Measurements from ENCODE around the gene OR52A5. TPM values are rescaled to one million over a fixed set of nuclear protein-coding genes. Genes with fewer than 3 reads are reported as not detected.

OR52A5 gene
- total RNA-seq, 4 donors from 2014 or later, result not detected

- TF ChIP-seq, protein P1, sequence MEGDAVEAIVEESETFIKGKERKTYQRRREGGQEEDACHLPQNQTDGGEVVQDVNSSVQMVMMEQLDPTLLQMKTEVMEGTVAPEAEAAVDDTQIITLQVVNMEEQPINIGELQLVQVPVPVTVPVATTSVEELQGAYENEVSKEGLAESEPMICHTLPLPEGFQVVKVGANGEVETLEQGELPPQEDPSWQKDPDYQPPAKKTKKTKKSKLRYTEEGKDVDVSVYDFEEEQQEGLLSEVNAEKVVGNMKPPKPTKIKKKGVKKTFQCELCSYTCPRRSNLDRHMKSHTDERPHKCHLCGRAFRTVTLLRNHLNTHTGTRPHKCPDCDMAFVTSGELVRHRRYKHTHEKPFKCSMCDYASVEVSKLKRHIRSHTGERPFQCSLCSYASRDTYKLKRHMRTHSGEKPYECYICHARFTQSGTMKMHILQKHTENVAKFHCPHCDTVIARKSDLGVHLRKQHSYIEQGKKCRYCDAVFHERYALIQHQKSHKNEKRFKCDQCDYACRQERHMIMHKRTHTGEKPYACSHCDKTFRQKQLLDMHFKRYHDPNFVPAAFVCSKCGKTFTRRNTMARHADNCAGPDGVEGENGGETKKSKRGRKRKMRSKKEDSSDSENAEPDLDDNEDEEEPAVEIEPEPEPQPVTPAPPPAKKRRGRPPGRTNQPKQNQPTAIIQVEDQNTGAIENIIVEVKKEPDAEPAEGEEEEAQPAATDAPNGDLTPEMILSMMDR (IDR thresholded peaks at IDR 0.05), result no peak
- TF ChIP-seq POLR2A (IDR thresholded peaks at IDR 0.05; ENCODE audit: low read depth) (no peak), EP300 (IDR thresholded peaks at IDR 0.05) (no peak), POLR2AphosphoS5 (IDR thresholded peaks at IDR 0.05) (no peak)
- no peaks in the 10 kb centered on the region for H3K4me1 ChIP-seq
- H3K36me3 ChIP-seq, result no peaks in the 10 kb centered on the region
- H3K9me3 ChIP-seq, result no peaks in the 10 kb centered on the region
- DNase-seq (ENCODE audit: extremely low spot score), result no peak
- 46% methylated on average over 1 of the region's 1 CpG for WGBS
- H3K27ac ChIP-seq (replicated peaks in 1 of 4), result no peak overlapping the region
- H3K27me3 ChIP-seq, result no peaks in the 10 kb centered on the region
- no peak overlapping the region for H3K4me3 ChIP-seq
- intact Hi-C loops (cut with DNase I), result no loop called here
Observed at GRCh38 chr11:5137014-5137413, 1.1 kb downstream of the OR52A5 start.

DNA sequence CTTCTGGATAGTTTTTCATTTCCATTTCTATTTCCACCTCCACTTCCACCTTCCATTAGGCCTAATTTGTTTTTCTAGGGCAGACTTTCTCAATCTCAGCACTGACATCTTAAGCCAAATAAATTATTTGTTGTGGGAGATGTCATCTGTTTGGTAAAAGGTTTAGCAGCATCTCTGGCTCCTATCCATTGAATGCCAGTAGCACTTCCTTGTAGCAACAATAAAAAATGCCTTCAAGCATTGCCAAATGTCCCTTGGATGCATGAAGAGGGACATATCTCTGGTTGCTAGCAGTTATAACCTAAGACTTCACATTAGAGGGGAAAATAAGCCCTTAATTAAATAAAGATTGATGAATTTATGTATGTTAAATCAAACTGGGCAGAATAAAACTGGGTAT is 1.9 kb downstream of the OR52A5 start:
- no peaks in the 10 kb centered on the region for H3K36me3 ChIP-seq
- H3K9me3 ChIP-seq, result no peaks in the 10 kb centered on the region
- H3K27me3 ChIP-seq, result no peaks in the 10 kb centered on the region
- no peaks in the 10 kb centered on the region for H3K4me1 ChIP-seq
- intact Hi-C loops (cut with DNase I), result no loop called here
- no peak overlapping the region for H3K4me3 ChIP-seq
- DNase-seq (ENCODE audit: extremely low spot score), result no peak
- no peak for TF ChIP-seq POLR2A (IDR thresholded peaks at IDR 0.05; ENCODE audit: low read depth)
- TF ChIP-seq, protein P1 (IDR thresholded peaks at IDR 0.05), result no peak
- no peak overlapping the region for H3K27ac ChIP-seq (replicated peaks in 1 of 4)

DNA sequence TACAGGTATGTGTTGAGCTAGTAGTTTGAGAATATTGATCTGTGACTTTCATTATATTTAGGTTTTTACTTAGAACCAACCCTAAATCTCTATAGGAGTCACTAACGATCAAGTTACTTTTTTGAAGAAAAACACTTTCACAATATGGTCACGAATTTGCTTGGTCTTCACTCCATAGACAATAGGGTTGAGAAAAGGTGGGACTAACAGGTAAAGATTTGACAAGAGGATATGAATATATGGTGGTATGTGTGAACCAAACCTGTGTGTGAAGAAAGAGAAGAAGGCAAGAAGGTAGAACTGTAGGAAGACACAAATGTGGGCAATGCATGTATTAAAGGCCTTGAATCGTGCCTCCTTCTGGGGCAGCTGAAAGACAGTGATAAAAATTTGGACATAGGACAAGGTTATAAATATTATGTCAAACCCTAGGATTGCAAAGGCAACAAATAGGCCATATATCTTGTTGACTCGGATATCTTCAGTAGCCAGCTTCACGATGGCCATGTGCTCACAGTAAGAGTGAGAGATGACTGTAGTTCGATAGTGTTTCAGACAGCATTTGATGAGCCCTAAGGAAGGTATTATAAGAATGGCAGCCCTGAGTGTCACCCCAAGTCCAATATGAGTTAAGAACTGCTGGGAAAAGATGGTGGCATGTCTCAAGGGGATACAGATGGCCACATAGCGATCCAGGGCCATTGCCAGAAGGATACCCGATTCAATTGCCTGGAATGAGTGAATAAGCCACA is 6.4 kb downstream of the OR52A5 start:
- no peaks in the 10 kb centered on the region for H3K9me3 ChIP-seq
- no peaks in the 10 kb centered on the region for H3K36me3 ChIP-seq
- no peak overlapping the region for H3K27ac ChIP-seq (replicated peaks in 1 of 4)
- TF ChIP-seq EP300 (IDR thresholded peaks at IDR 0.05) (no peak), POLR2AphosphoS5 (IDR thresholded peaks at IDR 0.05) (no peak), POLR2A (IDR thresholded peaks at IDR 0.05; ENCODE audit: low read depth) (no peak)
- TF ChIP-seq, protein P1 (IDR thresholded peaks at IDR 0.05), result no peak
- 88% methylated on average over 8 of the region's 8 CpGs for WGBS
- no peaks in the 10 kb centered on the region for H3K4me1 ChIP-seq
- intact Hi-C loops (cut with DNase I), result no loop called here
- DNase-seq (ENCODE audit: extremely low spot score), result no peak
- no peak overlapping the region for H3K4me3 ChIP-seq
- H3K27me3 ChIP-seq, result no peaks in the 10 kb centered on the region

DNA sequence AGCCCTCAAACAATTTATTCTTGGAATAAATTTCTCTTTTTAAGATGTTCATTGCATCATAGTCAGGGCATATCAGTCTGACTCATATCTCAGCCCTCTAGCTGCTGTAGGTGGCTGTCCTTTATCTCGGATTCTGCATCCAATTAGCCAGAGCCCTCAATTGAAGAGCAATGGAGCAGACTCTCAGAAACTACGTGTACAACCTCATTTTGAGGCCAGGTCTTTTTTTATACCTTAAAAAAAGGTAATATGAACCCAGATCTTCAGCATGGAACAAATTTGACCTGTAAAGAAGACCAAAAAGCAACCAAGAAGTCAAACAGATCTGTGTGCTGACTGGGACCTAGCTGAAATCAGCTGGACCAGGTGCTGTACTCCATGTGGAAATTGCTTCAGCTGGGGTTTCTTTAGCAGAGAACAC is 8.7 kb downstream of the OR52A5 start:
- no peaks in the 10 kb centered on the region for H3K4me1 ChIP-seq
- no peak overlapping the region for H3K4me3 ChIP-seq
- 74% methylated on average over 2 of the region's 2 CpGs for WGBS
- no peaks in the 10 kb centered on the region for H3K9me3 ChIP-seq
- no peak for DNase-seq (ENCODE audit: extremely low spot score)
- TF ChIP-seq EP300 (IDR thresholded peaks at IDR 0.05) (no peak), POLR2AphosphoS5 (IDR thresholded peaks at IDR 0.05) (no peak)
- intact Hi-C loops (cut with DNase I), result loop anchor here (10.0 kb wide), 1 partner anchor 255 kb away; the partner anchor contains the start of gene OR51M1
- H3K36me3 ChIP-seq, result no peaks in the 10 kb centered on the region
- no peaks in the 10 kb centered on the region for H3K27me3 ChIP-seq
- no peak overlapping the region for H3K27ac ChIP-seq (replicated peaks in 1 of 4)

- Histone ChIP-seq H3K4me1 (peaks cover 0 to 4% (median 0%) of the 10 kb centered on the region in 4 donors), H3K27ac (replicated peaks in 1 of 4) (no peak overlapping the region), H3K27me3 (no peaks in the 10 kb centered on the region), H3K36me3 (no peaks in the 10 kb centered on the region), H3K4me3 (no peak overlapping the region), H3K9me3 (no peaks in the 10 kb centered on the region)
- intact Hi-C loops (cut with DNase I), result loop anchor here (5.0 to 10.0 kb wide), 2 partner anchors 260 to 682 kb away; partner anchors contain the start of genes OR51M1 and OR52N2
- no peak for TF ChIP-seq POLR2A (IDR thresholded peaks at IDR 0.05; ENCODE audit: low read depth)
- TF ChIP-seq, protein P1 (IDR thresholded peaks at IDR 0.05), result no peak
- no peak for TF ChIP-seq POLR2AphosphoS5 (IDR thresholded peaks at IDR 0.05)
- TF ChIP-seq EP300 (IDR thresholded peaks at IDR 0.05), result no peak
- DNase-seq (ENCODE audit: extremely low spot score), result no peak
- 53% methylated on average over 4 of the region's 4 CpGs for WGBS
Observed at GRCh38 chr11:5124891-5125620, 13.1 kb downstream of the OR52A5 start.
